Measurements from ENCODE around the gene CD300LB.

DNA sequence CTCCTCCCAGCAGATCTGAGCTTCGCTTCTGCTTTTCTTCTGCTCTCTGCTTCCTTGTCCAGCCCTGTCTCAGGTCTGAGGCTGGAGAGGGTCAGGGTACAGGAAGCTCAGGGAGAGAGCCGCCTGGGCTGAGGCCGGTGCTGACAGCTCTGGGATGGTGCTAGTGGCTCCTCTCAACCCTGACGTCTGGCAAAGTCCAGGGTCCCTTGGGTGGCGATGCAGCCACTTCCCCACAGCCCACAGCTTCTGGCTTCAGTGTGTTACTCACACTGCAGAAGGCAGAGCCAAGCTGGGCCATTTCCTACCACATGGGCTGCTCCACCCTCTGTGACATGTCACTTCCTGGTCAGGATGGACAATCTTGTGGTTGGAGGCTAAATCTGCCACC lies 14.6 kb upstream of the CD300LB start, which contains the start of gene CD300C:
- TF ChIP-seq, protein P1, sequence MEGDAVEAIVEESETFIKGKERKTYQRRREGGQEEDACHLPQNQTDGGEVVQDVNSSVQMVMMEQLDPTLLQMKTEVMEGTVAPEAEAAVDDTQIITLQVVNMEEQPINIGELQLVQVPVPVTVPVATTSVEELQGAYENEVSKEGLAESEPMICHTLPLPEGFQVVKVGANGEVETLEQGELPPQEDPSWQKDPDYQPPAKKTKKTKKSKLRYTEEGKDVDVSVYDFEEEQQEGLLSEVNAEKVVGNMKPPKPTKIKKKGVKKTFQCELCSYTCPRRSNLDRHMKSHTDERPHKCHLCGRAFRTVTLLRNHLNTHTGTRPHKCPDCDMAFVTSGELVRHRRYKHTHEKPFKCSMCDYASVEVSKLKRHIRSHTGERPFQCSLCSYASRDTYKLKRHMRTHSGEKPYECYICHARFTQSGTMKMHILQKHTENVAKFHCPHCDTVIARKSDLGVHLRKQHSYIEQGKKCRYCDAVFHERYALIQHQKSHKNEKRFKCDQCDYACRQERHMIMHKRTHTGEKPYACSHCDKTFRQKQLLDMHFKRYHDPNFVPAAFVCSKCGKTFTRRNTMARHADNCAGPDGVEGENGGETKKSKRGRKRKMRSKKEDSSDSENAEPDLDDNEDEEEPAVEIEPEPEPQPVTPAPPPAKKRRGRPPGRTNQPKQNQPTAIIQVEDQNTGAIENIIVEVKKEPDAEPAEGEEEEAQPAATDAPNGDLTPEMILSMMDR (conservative IDR thresholded peaks at IDR 0.05; ENCODE audit: low read length) = no peak
- TF ChIP-seq EZH2phosphoT487 (IDR thresholded peaks at IDR 0.05; ENCODE audit: borderline replicate concordance, low read depth, low read length) = no peak

Measured in OCI-LY7 (cell line).